DND-41 (cell line): Measurements from ENCODE around the gene CEACAM21.

Experiments used
- ATAC-seq: fragments of 200-7000 bp; cut with Tn5 transposase; 3 replicates; pipeline ENCODE4 v1.9.1; 2021; ENCODE audit warnings: low read depth; ENCODE audit not compliant: insufficient read depth
- DNase-seq: peaks from one replicate; pipeline ENCODE4 v3.0.0-alpha.2; 2020
- H2AFZ ChIP-seq: 2 replicates; pipeline ENCODE4 v1.6.0; 2012; ENCODE audit warnings: low read depth, low read length
- H3K27ac ChIP-seq: 2 replicates; pipeline ENCODE4 v1.5.1; 2012; ENCODE audit warnings: low read length, inconsistent platforms
- H3K27me3 ChIP-seq: fragments of 200-600 bp; sonication (generic); 2 replicates; pipeline ENCODE4 v1.6.0; 2012; ENCODE audit warnings: low read length, mild to moderate bottlenecking, inconsistent platforms; ENCODE audit not compliant: insufficient read depth, poor library complexity
- H3K36me3 ChIP-seq: 2 replicates; pipeline ENCODE4 v1.5.1; 2012; ENCODE audit warnings: low read length, inconsistent platforms; ENCODE audit not compliant: insufficient read depth
- H3K4me1 ChIP-seq: 2 replicates; pipeline ENCODE4 v1.5.1; 2012; ENCODE audit warnings: mild to moderate bottlenecking, low read length; ENCODE audit not compliant: insufficient read depth
- H3K4me2 ChIP-seq: 2 replicates; pipeline ENCODE4 v1.6.0; 2012; ENCODE audit warnings: mild to moderate bottlenecking, moderate library complexity, low read length, inconsistent platforms; ENCODE audit not compliant: insufficient read depth
- H3K4me3 ChIP-seq, 2 experiments: fragments of 200-600 bp in 1 of 2; shearing (Covaris generic) in 1 of 2; 2 replicates each; pipeline ENCODE4 v1.5.1; 2012 to 2016; ENCODE audit warnings: inconsistent platforms in 2 of 2, low read length in 2 of 2, mild to moderate bottlenecking in 2 of 2, low read depth in 1 of 2, moderate library complexity in 1 of 2
- H3K79me2 ChIP-seq: 2 replicates; pipeline ENCODE4 v1.6.0; 2012; ENCODE audit warnings: low read length, inconsistent platforms; ENCODE audit not compliant: insufficient read depth
- H3K9ac ChIP-seq: 2 replicates; pipeline ENCODE4 v1.6.0; 2012; ENCODE audit warnings: low read depth, mild to moderate bottlenecking, inconsistent platforms, low read length, moderate library complexity
- H3K9me3 ChIP-seq: 2 replicates; pipeline ENCODE4 v1.5.1; 2012; ENCODE audit warnings: low read length, moderate library complexity, mild to moderate bottlenecking, inconsistent platforms; ENCODE audit not compliant: insufficient read depth, severe bottlenecking
- H4K20me1 ChIP-seq: 2 replicates; pipeline ENCODE4 v1.6.0; 2012; ENCODE audit warnings: low read length; ENCODE audit not compliant: insufficient read depth
- CTCF ChIP-seq: IDR thresholded peaks from 2 replicates; pipeline ENCODE4 v1.5.1; 2012; ENCODE audit warnings: borderline replicate concordance, low read length, moderate library complexity, mild to moderate bottlenecking; ENCODE audit not compliant: poor library complexity, severe bottlenecking; ENCODE audit errors: extremely low read depth
- EZH2 ChIP-seq: IDR thresholded peaks from 3 replicates; pipeline ENCODE4 v1.6.1; 2012; ENCODE audit warnings: borderline replicate concordance, low read depth, mild to moderate bottlenecking, moderate library complexity, low read length, inconsistent platforms; ENCODE audit not compliant: severe bottlenecking

The CEACAM21 gene

GRCh38 chr19:41616792-41617621 lies 41.0 kb downstream of the CEACAM21 start:
- H3K9me3 ChIP-seq: no peaks in the 10 kb centered on the region
- ATAC-seq (0 out of 3 replicates have a peak, but pooled peaks have one; percentile 42), DNase-seq (peak; percentile 51)
- no peaks in the 10 kb centered on the region for H3K4me1 ChIP-seq
- H3K36me3 ChIP-seq: no peaks in the 10 kb centered on the region
- H4K20me1 ChIP-seq: peaks cover 26% of the 10 kb centered on the region
- no peak overlapping the region for H3K4me3 ChIP-seq
- H3K9ac ChIP-seq: no peak overlapping the region
- H3K79me2 ChIP-seq: no peaks in the 10 kb centered on the region
- no peak for TF ChIP-seq CTCF
- no peak for TF ChIP-seq EZH2
- H3K4me2 ChIP-seq: no peak overlapping the region
- no peak overlapping the region for H3K27ac ChIP-seq
- no peak overlapping the region for H2AFZ ChIP-seq
- H3K27me3 ChIP-seq: no peaks in the 10 kb centered on the region

- Histone ChIP-seq H3K27me3 (no peaks in the 10 kb centered on the region), H3K9ac (no peak overlapping the region), H3K4me2 (no peak overlapping the region), H3K27ac (no peak overlapping the region), H3K4me3 (no peak overlapping the region), H2AFZ (no peak overlapping the region), H4K20me1 (peaks cover 26% of the 10 kb centered on the region), H3K9me3 (no peaks in the 10 kb centered on the region), H3K4me1 (no peaks in the 10 kb centered on the region), H3K79me2 (no peaks in the 10 kb centered on the region), H3K36me3 (no peaks in the 10 kb centered on the region)
- ATAC-seq (no peak), DNase-seq (no peak)
- TF ChIP-seq EZH2 (no peak), CTCF (no peak)
Measured at GRCh38 chr19:41617941-41618730, 42.2 kb downstream of the CEACAM21 start.

- H3K4me3 ChIP-seq: no peak overlapping the region
- no peak overlapping the region for H3K27ac ChIP-seq
- H3K4me2 ChIP-seq: no peak overlapping the region
- H4K20me1 ChIP-seq: peaks cover 26% of the 10 kb centered on the region
- no peak overlapping the region for H3K9ac ChIP-seq
- no peaks in the 10 kb centered on the region for H3K9me3 ChIP-seq
- no peaks in the 10 kb centered on the region for H3K79me2 ChIP-seq
- no peak overlapping the region for H2AFZ ChIP-seq
- ATAC-seq (no peak), DNase-seq (no peak)
- no peaks in the 10 kb centered on the region for H3K36me3 ChIP-seq
- H3K4me1 ChIP-seq: no peaks in the 10 kb centered on the region
- no peak for TF ChIP-seq CTCF
- TF ChIP-seq EZH2: no peak
- no peaks in the 10 kb centered on the region for H3K27me3 ChIP-seq
Measured at GRCh38 chr19:41619018-41619556, 43.1 kb downstream of the CEACAM21 start.
